ENCODE measurements around the gene ATP5PB. TPM values are rescaled to one million over a fixed set of nuclear protein-coding genes. Genes with fewer than 3 reads are reported as not detected.

Gene ATP5PB
- polyA plus RNA-seq, 5 donors = 268 to 339 (median 290) TPM

- DNase-seq = no peak
These were observed 22.3 kb downstream of the ATP5PB start for GRCh38 chr1:111471538-111471937.

- DNase-seq = no peak
These were observed 24.8 kb downstream of the ATP5PB start for GRCh38 chr1:111474106-111474505.

- no peak for DNase-seq
These were observed 25.3 kb downstream of the ATP5PB start for GRCh38 chr1:111474521-111474920.

- no peak for DNase-seq
These were observed 26.4 kb downstream of the ATP5PB start for GRCh38 chr1:111475701-111476100.

DNA sequence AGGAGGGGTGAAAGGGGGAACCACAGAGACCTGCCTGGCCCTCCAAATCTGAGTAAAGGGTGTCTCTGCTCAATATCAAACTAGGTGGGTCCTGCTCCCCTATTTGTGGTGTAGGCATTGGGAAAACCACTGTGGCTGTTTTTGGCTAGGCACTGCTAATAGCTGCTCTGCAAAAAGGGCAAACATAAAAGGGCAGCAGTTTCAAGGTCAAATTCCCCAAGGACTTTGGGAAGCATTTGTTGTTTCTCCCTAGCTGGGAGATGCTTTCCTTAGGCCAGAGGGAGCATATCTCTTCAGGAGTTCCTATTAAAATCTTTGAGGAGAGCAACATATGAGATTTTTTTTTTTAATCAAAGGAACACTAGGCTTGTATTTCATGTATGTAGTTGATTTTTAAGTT is 26.9 kb downstream of the ATP5PB start:
- no peak for DNase-seq

DNA sequence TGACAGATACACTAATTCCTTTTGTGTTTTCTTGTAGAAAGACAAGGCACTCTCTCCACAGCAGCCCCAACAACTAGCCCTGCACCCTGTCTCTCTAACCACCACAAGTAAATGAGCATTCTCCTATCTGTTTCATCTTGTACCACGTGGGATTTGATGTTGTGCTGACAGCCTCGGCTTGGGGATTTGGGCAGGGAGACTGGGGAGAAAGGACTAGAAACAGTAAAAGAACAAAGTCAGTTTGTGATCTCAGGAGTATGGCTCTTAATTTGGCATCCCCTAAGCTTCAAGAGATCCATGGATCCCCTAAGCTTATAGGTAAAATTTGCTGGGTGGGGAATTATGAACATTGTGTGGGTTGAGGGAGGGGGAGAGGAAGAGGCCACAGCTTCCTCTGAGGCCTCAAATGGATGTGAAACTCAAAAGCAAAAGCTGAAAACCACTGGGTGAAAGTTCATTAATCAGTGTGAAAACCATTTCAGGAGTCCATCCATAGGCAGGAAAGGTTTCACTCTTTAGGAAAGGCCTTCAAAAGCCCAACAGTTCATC is 27.6 kb downstream of the ATP5PB start:
- DNase-seq = no peak

- no peak for DNase-seq
These were observed 31.4 kb downstream of the ATP5PB start for GRCh38 chr1:111480674-111481073.

DNA sequence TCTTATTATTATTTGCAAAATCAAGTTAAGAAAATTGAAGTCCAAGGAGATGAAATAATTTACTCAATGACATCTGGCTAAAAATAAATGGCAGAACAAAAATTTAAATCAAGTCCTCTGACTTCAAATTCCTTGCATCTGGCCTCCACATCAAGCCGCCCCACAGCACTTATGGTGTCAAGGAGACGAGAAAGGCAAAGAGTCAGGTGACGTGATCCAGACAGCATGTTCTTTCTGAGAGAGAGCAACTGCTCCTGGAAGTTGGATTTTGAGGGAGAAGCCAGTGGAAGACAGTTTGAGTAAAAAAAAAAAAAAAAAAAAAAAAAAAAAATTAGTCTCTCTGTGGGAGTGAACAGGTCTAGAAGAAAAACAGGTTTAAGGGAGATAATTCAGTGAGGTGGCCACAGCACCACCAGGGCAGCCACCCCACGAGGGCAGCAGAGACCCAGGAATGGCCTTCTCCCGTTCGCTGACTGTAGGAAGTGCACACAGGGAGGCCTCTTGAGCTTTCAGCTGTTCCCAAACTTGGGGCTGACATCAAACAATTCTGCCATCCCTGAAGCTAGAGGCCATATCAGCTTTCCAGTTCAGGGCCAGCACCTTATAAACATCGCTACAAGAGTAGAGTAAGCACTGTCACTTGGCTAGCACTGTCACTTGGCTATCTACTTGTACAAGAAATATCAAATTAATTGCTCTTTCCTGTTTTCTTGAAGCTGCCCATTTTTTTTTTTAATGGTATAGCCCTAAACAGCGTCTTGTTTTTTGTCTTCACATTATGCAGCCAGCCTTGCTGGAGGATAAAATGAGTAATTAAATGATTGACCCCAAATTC is 32.3 kb downstream of the ATP5PB start:
- peak; percentile 72 to 80 for DNase-seq

DNA sequence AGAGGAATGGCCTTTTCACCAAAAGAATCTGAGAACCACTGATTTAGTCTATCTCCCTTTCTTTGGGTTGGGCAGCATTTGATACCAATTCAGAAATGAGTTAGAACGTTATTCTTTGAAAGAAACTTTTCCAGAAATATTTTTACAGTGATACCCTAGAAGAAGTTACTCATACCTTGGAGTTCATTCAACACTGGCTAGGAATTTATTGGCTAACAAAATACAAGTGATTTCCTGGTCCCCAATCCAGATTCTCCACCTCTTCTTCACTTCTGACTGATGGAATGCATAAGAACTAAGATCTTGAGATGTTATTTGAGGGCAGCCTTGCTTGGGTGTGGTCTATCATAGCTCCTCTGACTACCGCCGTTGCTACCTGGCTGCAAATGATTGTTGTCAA is 33.9 kb downstream of the ATP5PB start:
- DNase-seq = no peak

- no peak for DNase-seq
These were observed 34.6 kb downstream of the ATP5PB start for GRCh38 chr1:111483876-111484275.

DNA sequence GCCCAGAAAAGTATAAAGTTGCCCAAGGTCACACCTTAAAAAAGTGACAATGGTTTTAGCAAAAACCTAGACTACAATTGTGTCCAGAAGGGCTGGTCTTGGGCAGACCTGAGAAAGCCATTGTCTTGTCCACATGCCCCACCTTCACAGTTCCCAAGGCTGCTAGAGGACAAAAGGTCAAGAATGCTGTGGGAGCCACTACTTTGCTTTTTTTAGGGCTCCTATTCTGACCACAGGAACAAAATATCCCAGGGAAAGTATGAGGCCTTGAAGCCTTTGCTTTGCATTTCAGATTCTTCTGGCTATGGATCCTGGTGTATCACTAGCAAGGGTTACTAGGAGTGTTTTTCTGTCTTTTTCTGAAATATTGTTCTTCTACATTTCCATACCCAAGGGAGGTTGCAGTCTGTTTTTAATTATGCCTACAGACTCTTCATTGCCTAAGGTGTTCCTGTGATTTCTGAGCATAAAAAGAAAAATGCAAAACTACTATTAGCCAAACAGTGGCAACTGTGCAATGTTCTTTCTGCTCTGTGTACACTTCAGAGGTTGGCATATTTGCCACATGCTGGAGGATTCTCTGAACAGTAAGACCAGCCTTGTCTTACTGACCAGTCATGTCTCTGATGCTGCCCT is 35.2 kb downstream of the ATP5PB start:
- no peak for DNase-seq

- no peak for DNase-seq
These were observed 37.2 kb downstream of the ATP5PB start for GRCh38 chr1:111486431-111486830.

- DNase-seq = no peak
These were observed 37.9 kb downstream of the ATP5PB start for GRCh38 chr1:111487133-111487532.

- no peak for DNase-seq
These were observed 39.4 kb downstream of the ATP5PB start for GRCh38 chr1:111488669-111489068.

DNA sequence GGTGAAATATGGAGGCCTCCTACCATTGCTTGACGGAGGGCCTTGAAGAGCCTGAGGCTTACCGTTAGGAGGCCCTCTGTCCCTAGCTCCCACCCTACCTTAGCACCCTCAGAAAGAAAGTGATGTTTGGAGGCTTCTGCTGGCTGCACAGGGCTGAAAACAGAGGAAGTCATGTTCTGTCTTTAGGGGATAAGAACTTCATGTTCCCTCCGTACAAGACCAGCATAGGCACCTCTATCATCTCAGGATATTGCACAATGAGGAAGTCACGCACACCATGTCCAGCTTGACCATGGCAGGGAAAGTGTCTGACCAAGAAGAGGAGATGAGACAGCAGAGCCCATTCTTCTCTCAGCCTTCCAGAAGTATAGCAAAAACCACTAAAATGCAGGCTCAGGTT is 40.3 kb downstream of the ATP5PB start:
- DNase-seq = no peak

DNA sequence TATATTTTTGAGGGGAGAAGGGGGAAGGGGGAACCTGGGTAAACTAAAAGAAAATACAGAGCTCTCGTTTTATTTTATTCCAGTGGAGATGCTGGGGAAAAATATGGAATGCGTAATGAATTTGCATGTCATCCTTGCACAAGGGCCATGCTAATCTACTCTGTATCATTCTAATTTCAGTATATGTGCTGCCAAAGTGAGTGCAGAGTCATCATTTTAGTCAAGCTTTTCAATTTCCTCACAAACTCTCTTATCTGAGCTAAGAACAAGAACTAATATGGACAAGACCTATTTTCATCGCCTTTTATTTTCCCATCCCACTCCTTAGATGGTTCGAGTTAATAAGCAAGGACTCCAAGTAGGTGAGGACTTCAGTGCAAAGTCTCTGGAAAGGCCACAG is 41.0 kb downstream of the ATP5PB start:
- DNase-seq = no peak

GRCh38 chr1:111491070-111491469 is 41.8 kb downstream of the ATP5PB start:
- DNase-seq = no peak

GRCh38 chr1:111496398-111496797 is 47.1 kb downstream of the ATP5PB start:
- DNase-seq = no peak

GRCh38 chr1:111497592-111497991 is 48.3 kb downstream of the ATP5PB start:
- DNase-seq = no peak

- DNase-seq = no peak
These were observed 49.9 kb downstream of the ATP5PB start for GRCh38 chr1:111499026-111499785.

GRCh38 chr1:111501645-111502044 is 52.4 kb downstream of the ATP5PB start:
- no peak for DNase-seq

DNA sequence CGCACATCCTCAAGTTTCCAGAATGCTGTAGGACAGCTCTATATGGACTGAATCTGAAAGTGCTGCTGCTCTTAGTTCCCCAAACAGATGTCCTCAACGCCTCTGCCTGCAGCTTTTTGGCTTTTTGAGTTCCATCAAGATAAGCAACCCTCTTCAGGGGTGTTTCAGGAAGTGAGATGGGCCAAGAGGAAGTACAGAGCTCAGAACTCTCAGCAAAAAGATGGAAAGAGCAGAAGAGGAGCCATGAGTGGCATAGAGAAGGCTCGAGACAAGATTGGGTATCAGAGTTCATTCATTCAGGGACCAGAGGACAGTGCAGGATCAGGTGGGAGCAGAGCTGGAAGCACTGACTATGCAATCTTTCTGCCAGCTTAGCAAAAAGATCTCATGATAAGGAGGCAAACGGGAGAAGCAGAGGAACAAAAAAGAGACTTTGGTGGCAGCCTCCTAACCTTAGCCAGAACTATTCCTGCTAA is 54.4 kb downstream of the ATP5PB start, which contains the start of the genes ADORA3 and TMIGD3:
Gene ADORA3 (minus strand): TSS at position 49 of the 476 bp plus-strand sequence. CDS start 279 bp downstream, outside the sequence.
Gene TMIGD3 (minus strand): TSS at position 49 of the 476 bp plus-strand sequence. CDS start 279 bp downstream, outside the sequence.
- DNase-seq = no peak
